HAP-1 (cell line): ENCODE data around the gene FARP2.

Experiments
- DNase-seq, 2 experiments: peaks; one replicate each; pipeline ENCODE4 v3.0.0-alpha.2; 2016 to 2020; ENCODE audit warnings: low spot score in 2 of 2
- H3K27me3 ChIP-seq: fragments of 250-450 bp; sonication (Bioruptor Pico); 2 replicates; pipeline ENCODE4 v1.5.1; 2020; ENCODE audit warnings: low read depth, mild to moderate bottlenecking, moderate library complexity
- H3K36me3 ChIP-seq: fragments of 250-450 bp; sonication (Bioruptor Pico); replicated peaks from 2 replicates; pipeline ENCODE4 v1.5.1; 2020; ENCODE audit warnings: mild to moderate bottlenecking
- H3K4me1 ChIP-seq: fragments of 250-450 bp; sonication (Bioruptor Pico); 2 replicates; pipeline ENCODE4 v1.5.1; 2020; ENCODE audit warnings: mild to moderate bottlenecking
- H3K4me3 ChIP-seq: fragments of 250-450 bp; sonication (Bioruptor Pico); 2 replicates; pipeline ENCODE4 v1.5.1; 2020; ENCODE audit warnings: mild to moderate bottlenecking, moderate library complexity
- H3K9me3 ChIP-seq: fragments of 250-450 bp; sonication (Bioruptor Pico); 2 replicates; pipeline ENCODE4 v1.5.1; 2020; ENCODE audit warnings: mild to moderate bottlenecking, moderate library complexity
- in situ Hi-C: fragments of 300-500 bp; cut with MboI; formaldehyde crosslinking; loops from 3 replicates; pipeline ENCODE4 v1.14.3; 2020; ENCODE audit warnings: low sequenced_read_pairs, inconsistent platforms, mixed read lengths

FARP2 gene

DNA sequence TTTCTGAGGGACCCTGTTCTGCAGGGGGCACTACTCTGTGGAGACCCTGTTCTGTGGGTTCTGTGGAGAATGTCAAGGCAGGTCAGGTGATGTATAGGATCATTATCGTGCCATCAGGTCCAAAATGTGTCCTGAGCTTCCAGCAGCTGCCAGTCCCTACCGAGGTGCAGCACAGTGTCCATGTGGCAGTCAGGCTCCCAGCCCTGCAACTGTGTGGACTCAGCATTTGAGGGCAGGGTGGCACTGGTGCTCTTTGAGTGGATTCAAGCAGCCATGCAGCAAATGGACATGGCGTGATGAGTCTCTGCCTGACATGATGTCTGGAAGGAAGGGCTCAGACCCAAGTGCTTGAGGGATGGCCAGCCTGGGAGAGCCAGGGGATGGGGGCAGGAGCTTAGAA, 117.3 kb downstream of the FARP2 start:
- DNase-seq, result no peak
- in situ Hi-C loops, result no loop called here
- no peaks in the 10 kb centered on the region for H3K27me3 ChIP-seq

DNA sequence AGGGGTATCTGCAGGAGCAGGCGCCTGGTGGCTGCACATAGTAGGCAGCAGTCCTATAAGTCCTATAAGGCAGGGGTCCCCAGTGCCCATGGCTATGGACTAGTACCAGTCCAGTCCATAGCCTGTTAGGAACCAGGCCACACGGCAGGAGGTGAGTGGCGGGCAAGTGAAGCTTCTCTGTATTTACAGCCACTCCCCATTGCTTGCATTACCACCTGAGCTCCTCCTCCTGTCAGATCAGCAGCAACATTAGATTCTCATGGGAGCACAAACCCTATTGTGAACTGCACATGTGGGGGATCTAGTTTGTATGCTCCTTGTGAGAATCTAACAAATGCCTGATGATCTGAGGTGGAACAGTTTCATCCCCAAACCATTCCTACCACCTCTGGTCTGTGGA, 119.2 kb downstream of the FARP2 start:
- Histone ChIP-seq H3K4me1 (no peaks in the 10 kb centered on the region; the same call in 1 of the 2 replicates), H3K4me3 (no peak overlapping the region), H3K36me3 (no peaks in the 10 kb centered on the region), H3K27me3 (no peaks in the 10 kb centered on the region), H3K9me3 (no peaks in the 10 kb centered on the region)
- no peak for DNase-seq
- in situ Hi-C loops, result no loop called here

More for the DNA sequence above, 117.3 kb downstream of the FARP2 start:
- Histone ChIP-seq H3K4me1 (no peaks in the 10 kb centered on the region), H3K9me3 (no peaks in the 10 kb centered on the region), H3K4me3 (no peak overlapping the region), H3K36me3 (no peaks in the 10 kb centered on the region)

GRCh38 chr2:241478166-241478565, 122.1 kb downstream of the FARP2 start:
- Histone ChIP-seq H3K4me3 (no peak overlapping the region), H3K36me3 (no peaks in the 10 kb centered on the region), H3K9me3 (no peaks in the 10 kb centered on the region), H3K4me1 (no peaks in the 10 kb centered on the region; the same call in 1 of the 2 replicates), H3K27me3 (no peaks in the 10 kb centered on the region)
- in situ Hi-C loops, result no loop called here
- DNase-seq, result no peak

- no peak for DNase-seq
- no peaks in the 10 kb centered on the region for H3K27me3 ChIP-seq
- H3K9me3 ChIP-seq, result no peaks in the 10 kb centered on the region
- in situ Hi-C loops, result no loop called here
- no peak overlapping the region for H3K4me3 ChIP-seq
- H3K4me1 ChIP-seq, result no peaks in the 10 kb centered on the region; the same call in 1 of the 2 replicates
- H3K36me3 ChIP-seq, result no peaks in the 10 kb centered on the region
These were observed 123.2 kb downstream of the FARP2 start for GRCh38 chr2:241479026-241479898.

DNA sequence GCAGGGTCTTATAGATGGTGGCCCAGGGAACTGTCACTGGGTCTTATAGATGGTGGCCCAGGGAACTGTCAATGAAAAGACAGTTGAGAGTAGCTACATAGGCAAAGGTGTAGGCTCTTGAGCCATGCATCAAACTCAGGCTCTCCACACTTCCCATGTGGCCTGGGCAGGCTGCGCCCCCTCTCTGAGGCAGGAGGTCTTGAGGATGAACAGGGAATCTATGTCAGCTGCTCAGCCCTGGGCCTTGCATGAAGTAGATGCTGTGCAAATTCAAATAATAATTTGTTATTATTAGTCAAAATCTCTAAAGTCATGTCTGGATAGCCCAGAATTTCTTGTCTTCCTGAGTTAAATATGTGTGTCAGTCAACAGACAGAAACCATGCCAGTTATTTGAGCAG, 125.6 kb downstream of the FARP2 start:
- no peak overlapping the region for H3K4me3 ChIP-seq

GRCh38 chr2:241482126-241482955, 126.3 kb downstream of the FARP2 start:
- H3K27me3 ChIP-seq, result no peaks in the 10 kb centered on the region
- no peak overlapping the region for H3K4me3 ChIP-seq
- H3K4me1 ChIP-seq, result no peaks in the 10 kb centered on the region; the same call in 1 of the 2 replicates
- H3K9me3 ChIP-seq, result no peaks in the 10 kb centered on the region
- DNase-seq, result no peak
- H3K36me3 ChIP-seq, result no peaks in the 10 kb centered on the region
- in situ Hi-C loops, result no loop called here

More for the DNA sequence above, 125.6 kb downstream of the FARP2 start:
- no peaks in the 10 kb centered on the region for H3K27me3 ChIP-seq
- no peaks in the 10 kb centered on the region for H3K36me3 ChIP-seq
- in situ Hi-C loops, result no loop called here
- DNase-seq, result no peak
- no peaks in the 10 kb centered on the region for H3K9me3 ChIP-seq
- H3K4me1 ChIP-seq, result no peaks in the 10 kb centered on the region; the same call in 1 of the 2 replicates

GRCh38 chr2:241483305-241483704, 127.2 kb downstream of the FARP2 start:
- H3K27me3 ChIP-seq, result no peaks in the 10 kb centered on the region
- no peaks in the 10 kb centered on the region for H3K36me3 ChIP-seq
- no peak for DNase-seq
- no peak overlapping the region for H3K4me3 ChIP-seq
- no peaks in the 10 kb centered on the region for H3K9me3 ChIP-seq
- in situ Hi-C loops, result no loop called here
- H3K4me1 ChIP-seq, result no peaks in the 10 kb centered on the region; the same call in 1 of the 2 replicates

DNA sequence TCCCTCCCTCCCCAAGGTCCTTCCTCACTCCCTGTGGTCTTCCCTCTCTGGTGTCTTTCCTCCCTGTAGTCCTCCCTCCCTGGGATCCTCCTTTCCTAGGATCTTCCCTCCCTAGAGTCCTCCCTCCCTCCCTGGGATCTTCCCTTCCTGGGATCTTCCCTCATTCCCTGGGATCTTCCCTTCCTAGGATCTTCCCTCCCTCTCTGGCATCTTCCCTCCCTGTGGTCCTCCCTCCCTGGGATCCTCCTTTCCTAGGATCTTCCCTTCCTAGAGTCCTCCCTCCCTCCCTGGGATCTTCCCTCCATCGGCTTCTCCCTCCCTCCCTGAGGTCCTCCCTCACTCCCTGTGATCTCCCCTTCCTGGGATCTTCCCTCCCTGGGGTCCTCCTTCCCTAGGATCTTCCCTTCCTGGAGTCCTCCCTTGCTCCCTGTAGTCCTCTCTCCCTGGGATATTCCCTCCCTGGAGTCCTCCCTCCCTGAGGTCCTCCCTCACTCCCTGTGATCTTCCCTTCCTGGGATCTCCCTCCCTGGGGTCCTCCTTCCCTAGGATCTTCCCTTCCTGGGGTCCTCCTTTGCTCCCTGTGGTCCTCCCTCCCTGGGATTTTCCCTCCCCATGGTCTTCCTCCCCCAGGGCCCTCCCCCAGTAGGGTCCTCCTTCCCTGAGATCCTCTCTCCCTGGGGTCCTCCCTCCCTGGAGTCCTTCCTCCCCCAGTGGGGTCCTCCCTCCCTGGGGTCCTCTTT, 129.3 kb downstream of the FARP2 start:
- no peak for DNase-seq
- Histone ChIP-seq H3K36me3 (no peaks in the 10 kb centered on the region), H3K4me1 (no peaks in the 10 kb centered on the region), H3K9me3 (no peaks in the 10 kb centered on the region), H3K27me3 (no peaks in the 10 kb centered on the region), H3K4me3 (no peak overlapping the region)
- in situ Hi-C loops, result no loop called here

DNA sequence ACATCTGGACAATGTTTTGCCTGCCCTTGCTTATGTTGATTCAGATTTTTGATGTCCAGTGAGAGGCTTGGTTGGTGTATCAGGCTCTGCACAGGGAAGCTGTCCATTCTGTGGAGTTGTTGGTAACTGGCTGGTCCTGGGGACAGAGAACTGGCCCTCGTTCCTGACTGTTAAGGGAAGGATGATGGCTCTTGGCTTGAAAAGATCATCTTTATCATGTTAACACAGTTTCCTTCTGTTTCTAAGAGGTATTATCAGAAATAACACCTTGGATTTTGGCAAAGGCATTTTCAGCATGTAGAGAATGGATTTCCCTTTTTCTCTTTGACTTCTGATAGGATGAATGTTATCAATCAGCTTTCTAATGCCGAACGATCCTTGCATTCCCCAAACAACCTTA, 133.0 kb downstream of the FARP2 start:
- no peaks in the 10 kb centered on the region for H3K4me1 ChIP-seq
- H3K4me3 ChIP-seq, result no peak overlapping the region
- in situ Hi-C loops, result no loop called here
- DNase-seq, result no peak
- no peaks in the 10 kb centered on the region for H3K27me3 ChIP-seq
- peaks cover 5% of the 10 kb centered on the region for H3K36me3 ChIP-seq
- no peaks in the 10 kb centered on the region for H3K9me3 ChIP-seq

DNA sequence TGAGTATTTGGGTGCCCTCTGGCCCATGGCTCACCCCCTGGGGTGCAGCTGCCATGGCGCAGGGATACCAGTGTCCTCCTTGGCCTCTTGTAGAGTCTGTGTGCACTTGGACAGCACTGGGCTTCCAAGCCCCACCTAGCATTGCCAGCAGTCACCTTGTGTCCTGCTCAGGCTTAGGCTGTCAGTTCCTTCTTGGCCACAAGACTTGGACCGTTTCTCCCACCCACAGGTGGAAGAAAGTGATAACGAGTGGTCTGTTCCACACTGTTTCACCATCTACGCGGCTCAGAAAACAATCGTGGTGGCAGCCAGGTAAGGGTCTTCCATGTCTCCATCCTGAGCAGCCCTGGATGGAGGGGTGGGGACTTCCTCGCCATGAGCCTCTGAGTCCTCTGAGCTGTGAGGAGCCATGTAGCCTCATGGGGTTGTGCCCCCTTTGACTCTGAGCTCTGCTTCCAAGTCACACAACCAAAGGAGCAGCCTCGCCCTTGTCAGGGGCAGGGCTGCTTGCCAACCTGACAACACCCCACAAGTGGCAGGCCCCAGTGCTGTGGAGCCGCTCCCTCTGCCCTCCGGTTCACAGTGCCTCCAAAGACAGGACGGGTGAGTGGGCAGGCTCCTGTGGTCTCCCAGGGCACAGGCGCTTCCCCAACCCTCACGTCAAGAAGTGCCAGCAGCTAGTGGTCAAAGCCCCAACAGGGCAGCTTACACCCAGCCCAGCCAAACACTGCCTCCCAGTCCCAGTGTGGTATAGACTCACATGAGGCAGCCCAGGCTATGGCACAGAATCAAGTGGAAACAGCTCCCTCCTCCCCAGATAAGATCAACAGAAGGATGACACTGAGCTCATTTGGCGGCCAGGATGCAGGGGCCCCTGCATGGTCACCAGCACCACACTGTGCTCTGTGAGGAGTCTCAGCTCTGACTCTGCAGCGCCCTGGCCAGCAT, 133.9 kb downstream of the FARP2 start:
- Histone ChIP-seq H3K36me3 (peaks cover 14% of the 10 kb centered on the region), H3K27me3 (no peaks in the 10 kb centered on the region), H3K9me3 (no peaks in the 10 kb centered on the region), H3K4me3 (no peak overlapping the region), H3K4me1 (no peaks in the 10 kb centered on the region)
- DNase-seq, result no peak
- in situ Hi-C loops, result no loop called here

GRCh38 chr2:241490825-241491506, 134.9 kb downstream of the FARP2 start:
- no peak overlapping the region for H3K4me3 ChIP-seq
- H3K27me3 ChIP-seq, result no peaks in the 10 kb centered on the region
- no peaks in the 10 kb centered on the region for H3K9me3 ChIP-seq
- DNase-seq, result no peak
- no peaks in the 10 kb centered on the region for H3K4me1 ChIP-seq
- in situ Hi-C loops, result no loop called here
- peaks cover 24% of the 10 kb centered on the region for H3K36me3 ChIP-seq

GRCh38 chr2:241491549-241492173, 135.6 kb downstream of the FARP2 start:
- H3K36me3 ChIP-seq, result peaks cover 31% of the 10 kb centered on the region
- in situ Hi-C loops, result no loop called here

More at GRCh38 chr2:241491549-241492173, 135.6 kb downstream of the FARP2 start:
- H3K4me1 ChIP-seq, result no peaks in the 10 kb centered on the region
- no peaks in the 10 kb centered on the region for H3K27me3 ChIP-seq
- no peak overlapping the region for H3K4me3 ChIP-seq
- H3K9me3 ChIP-seq, result no peaks in the 10 kb centered on the region
- no peak for DNase-seq
